Activated CD8-positive, alpha-beta memory T cell treated with anti-CD3 and anti-CD28 coated beads, Interleukin-2, amount 50 U/mL, for 48 hours (primary cell): Measurements from ENCODE around the gene NPAS3.

Source experiments
- DNase-seq: peaks from one replicate; pipeline ENCODE4 v3.0.0-alpha.2; 2020

The NPAS3 gene

GRCh38 chr14:33668066-33668465 lies 729.4 kb downstream of the NPAS3 start:
- DNase-seq = no peak

DNA sequence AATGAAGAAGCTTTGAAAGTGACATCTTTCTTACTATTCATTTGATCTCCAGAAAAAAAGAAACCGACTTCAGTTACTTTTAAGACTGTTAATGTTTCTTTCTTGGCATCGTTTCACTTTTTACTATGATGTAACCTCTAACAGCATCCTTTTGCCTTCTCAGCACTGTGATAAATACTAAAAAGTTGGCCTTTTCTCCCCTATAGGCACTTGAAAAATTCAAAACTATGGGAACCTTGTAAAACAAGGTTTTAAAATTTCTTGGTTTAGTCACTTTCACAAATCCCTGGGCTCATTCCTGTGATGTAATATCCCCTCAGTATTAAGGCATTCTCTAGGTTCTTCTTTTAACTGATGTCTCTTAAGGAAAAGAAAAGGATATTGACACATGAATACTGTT lies 730.4 kb downstream of the NPAS3 start:
- no peak for DNase-seq

DNA sequence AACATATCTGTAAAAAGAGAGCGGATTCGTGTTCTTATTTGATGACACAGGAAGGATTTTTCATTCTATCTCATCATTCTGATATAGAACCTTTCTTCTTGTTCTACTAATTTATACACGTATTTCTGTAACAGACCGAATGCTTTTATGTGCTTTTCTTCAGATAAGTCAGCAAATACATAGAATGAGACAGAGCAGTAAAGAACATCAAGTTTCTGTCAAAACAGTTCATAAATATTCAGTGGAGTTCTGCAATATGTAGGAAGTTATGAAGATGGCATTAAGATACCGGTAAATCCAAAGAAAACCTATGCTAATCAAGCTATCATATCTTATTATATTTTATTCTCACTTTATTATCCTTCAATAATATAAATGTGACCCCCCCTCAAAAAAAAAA lies 731.6 kb downstream of the NPAS3 start:
- DNase-seq = no peak

DNA sequence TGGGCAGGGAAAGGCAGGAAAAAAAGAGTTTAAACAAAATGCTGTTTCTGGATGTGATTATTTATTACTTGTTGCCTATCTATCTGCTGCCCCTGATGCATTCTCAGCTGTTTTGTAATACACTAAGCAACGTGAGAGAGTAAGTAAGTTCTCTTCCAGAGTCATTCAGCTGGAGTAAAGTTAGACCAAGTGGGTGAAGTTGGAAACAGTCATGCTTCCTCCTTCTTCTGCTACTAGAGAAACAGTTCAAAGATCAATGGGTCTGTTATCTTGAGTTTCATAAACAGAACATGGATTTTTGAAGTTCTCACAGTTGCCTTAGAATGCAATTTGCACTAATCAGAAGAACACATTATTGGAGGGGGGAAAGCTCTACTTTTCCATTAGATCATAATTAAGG lies 732.9 kb downstream of the NPAS3 start:
- no peak for DNase-seq

DNA sequence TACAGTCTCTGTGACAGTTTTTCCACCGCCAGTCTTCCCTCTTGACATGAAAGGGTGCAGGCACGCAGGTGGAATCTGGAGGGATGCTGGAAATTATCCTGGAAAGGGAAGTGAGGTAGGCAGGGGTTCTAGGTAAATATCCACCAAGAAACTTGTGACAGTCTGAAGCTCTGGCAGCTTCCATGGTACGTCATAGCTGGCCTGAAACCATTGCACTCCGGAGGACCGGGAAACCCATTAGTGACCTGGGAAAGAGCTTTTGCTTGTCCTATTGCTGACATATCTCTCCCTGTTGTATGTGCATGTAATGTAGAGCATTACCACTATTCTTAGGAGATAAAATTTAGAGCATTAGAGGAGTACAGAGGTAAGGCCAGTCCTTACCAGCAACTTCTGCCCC lies 736.2 kb downstream of the NPAS3 start:
- no peak for DNase-seq

DNA sequence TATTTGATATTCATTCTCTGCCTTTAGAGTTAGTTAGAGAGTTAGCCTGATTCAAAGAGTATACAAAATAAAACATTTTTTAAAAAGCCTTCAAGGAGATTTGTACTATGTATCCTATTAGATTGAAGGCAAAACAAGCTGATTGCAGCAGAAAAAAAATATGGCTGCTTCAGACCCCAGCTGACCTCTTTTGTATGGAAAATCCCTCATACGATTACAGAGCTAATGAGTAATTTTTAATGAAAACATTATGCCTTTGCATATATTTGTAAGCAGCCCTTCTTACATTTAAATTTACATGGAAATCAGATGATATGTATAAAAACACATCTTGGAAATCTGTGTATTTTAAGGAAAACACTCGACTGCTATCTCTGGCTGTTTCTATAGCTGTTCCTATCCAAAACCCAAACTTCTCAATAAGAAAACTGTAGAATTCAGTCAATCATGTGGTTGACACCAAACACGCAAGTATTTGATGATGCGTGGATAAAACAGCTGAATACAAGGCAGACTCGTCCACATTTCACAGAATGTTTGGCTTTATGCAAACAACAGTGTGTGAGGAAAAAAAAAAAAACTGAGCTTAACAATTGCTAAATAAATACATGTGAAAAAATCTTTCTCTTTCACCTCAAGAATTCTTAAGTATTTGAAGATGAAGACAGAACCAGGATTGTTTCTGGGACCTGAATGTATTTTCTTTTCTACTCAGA lies 736.9 kb downstream of the NPAS3 start:
- DNase-seq = no peak

DNA sequence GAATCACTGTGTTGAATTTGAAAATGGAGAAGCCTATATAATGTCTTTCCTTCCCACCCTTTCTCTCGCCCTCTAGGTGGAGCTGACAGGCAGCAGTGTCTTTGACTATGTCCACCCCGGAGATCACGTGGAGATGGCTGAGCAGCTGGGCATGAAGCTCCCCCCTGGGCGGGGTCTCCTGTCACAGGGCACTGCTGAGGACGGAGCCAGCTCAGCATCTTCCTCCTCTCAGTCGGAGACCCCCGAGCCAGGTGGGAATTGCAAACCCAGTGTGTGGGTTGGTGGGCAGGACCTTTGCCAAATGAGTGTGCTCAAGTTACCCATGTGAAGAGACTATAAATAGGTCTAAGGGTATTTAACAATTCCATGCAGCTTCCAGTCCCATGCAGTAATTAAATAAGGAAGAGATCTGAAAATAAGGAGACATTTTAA lies 737.5 kb downstream of the NPAS3 start:
- DNase-seq = no peak

- no peak for DNase-seq
These were observed 738.2 kb downstream of the NPAS3 start for GRCh38 chr14:33676891-33677290.

GRCh38 chr14:33678005-33678404 lies 739.3 kb downstream of the NPAS3 start:
- DNase-seq = no peak

GRCh38 chr14:33679025-33679424 lies 740.3 kb downstream of the NPAS3 start:
- no peak for DNase-seq

DNA sequence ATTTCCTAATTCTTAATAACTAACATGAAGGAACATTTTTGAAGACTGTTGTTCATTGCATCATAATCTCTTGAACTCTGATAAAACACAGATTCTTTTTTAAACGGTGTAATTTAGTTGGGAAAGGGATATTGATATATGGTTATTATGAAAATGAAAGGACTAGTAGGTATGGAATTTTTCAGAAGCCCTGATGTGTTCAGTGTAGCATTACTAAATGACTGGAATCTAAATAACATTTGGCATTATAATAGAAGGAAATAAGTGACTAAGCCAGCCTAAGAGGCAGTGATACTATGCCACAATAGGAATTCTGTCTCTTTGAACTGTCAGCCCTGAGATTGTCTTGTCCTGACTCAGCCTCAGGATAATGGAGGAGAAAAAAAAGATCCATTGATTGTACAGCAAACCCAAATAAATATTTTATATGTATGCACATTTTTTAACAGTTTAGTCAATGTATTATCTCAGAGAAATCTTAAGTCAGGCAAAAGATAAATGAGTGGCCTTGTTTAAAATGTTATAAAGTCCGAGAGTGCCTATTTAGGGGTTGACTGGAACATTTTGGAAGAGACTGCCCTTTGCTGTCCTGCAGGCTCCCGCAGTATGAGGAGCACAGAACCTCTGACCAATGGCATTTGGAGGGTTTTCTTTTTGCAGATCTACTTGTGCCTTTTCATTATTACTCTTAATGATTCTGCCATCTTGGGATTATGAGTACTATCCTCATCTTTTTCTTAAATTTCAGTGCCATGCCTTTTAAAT lies 741.0 kb downstream of the NPAS3 start:
- DNase-seq = no peak

DNA sequence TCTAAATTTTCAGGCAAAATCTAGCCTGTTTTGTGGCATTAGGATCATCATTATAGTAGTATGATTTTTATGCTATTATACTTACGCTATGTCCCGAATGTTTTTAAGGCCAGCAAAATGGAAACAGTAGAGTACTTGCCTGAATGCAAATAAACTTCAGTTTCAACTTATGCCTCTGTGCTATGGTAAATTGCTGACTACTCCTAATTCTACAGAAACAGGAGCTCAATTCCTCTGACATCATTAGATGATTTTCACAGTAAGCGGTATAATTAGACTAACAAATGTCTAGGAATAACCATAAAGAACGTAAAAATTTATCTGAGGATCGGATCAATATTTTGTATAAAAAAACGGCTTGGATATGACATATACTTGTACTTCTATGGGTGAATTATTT lies 742.2 kb downstream of the NPAS3 start:
- DNase-seq = no peak

GRCh38 chr14:33682760-33683159 lies 744.1 kb downstream of the NPAS3 start:
- no peak for DNase-seq

DNA sequence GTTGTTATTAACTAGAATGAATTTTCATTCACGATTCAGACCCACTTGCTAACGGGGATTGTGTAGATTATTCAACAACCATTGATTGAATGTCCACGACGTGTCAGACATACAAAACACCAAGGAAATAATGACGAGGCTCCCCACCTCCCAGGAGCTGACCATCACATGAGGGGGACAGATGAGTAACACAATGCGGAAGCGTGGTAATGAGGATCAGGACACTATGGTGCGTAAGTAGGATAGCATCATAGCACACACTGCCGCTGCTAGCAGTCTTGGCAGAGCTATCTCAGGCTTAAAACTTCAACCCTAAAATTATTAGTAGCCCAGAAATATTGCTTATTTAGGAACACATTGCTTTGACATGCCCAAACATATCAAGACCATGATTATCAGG lies 746.3 kb downstream of the NPAS3 start:
- no peak for DNase-seq

GRCh38 chr14:33685698-33686097 lies 747.0 kb downstream of the NPAS3 start:
- no peak for DNase-seq

DNA sequence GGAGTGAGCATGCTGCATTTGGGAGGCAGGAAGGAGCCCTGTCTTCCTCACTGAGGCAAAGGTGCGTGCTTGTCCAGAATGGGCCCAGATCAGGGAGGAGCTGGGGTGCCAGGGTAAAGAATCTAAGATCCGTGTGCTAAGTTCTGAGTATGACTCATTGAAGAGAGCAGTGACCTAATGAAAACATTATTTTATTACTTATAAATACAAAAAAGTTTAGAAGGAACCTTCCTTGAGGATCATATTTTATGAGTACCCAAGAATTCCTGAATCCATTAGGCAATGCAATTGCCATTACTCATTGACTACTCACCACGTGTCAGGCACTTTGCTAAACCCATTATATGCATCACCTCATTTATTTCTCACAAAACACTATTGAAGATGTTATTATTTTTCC lies 747.5 kb downstream of the NPAS3 start:
- no peak for DNase-seq

DNA sequence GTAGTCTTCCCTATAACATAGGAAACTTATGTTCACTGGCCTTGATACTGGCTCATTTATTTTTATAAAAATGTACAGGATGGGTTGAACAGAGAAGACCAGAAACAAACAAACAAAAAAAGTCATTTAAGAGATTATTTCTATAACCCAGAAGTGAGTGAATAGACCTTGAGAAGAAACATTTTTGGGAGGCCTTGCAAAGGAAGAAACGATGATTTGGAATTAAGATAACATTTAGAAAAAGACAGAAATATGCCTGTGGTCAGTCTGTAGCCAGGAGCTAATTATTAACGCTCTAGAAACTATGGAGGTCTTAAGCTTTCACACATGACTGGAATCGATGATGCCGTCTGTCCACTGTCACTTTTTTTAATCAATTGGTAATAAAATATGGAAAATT lies 748.2 kb downstream of the NPAS3 start:
- no peak for DNase-seq

- no peak for DNase-seq
These were observed 751.0 kb downstream of the NPAS3 start for GRCh38 chr14:33689680-33690079.

GRCh38 chr14:33691907-33692306 lies 753.2 kb downstream of the NPAS3 start:
- no peak for DNase-seq

GRCh38 chr14:33692762-33693161 lies 754.1 kb downstream of the NPAS3 start:
- DNase-seq = no peak

GRCh38 chr14:33693237-33693636 lies 754.6 kb downstream of the NPAS3 start:
- no peak for DNase-seq

GRCh38 chr14:33696165-33696564 lies 757.5 kb downstream of the NPAS3 start:
- DNase-seq = no peak

- no peak for DNase-seq
These were observed 760.8 kb downstream of the NPAS3 start for GRCh38 chr14:33699300-33699983.

DNA sequence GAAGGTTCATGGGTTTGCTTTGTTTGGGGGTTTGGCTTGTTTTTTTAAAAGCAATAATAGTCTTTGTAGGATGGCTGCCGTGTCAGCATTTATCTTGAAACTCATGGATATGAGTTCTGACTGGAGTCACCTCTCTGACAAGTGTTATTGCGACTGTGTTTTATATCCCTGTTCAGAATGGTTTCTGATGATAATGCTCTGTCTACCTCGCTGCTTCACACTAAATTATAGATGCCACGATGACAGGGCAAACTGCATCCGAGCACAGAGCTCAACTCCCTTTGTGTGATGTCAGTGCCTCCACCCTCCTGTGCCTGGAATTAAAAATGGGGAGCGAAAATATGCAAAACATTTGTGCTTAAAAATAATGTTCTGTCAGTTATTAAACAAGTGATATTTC lies 761.4 kb downstream of the NPAS3 start:
- no peak for DNase-seq
